Adrenal gland (tissue), 5 donors: ENCODE data around the gene TOB2.

Source experiments
- CTCF ChIP-seq, 6 experiments: fragments of 450-650 bp in 4 of 6; fragments of 200-600 bp in 2 of 6; sonication (generic) in 1 of 6; IDR thresholded peaks; 1 replicate in 5 of 6; 2 replicates in 1 of 6; pipeline versions ENCODE4 v1.5.1 to v1.8.0; 2016 to 2021; ENCODE audit warnings: antibody characterized with exemption in 6 of 6, mild to moderate bottlenecking in 2 of 6, moderate library complexity in 1 of 6
- POLR2A ChIP-seq, 2 donors: fragments of 450-650 bp; IDR thresholded peaks; one replicate each; pipeline ENCODE4 v1.6.1; 2017; ENCODE audit warnings: antibody characterized with exemption in 2 of 2, mild to moderate bottlenecking in 2 of 2, moderate library complexity in 1 of 2
- donor health status: DM: no; HTN: no; CAD: no.

- TF ChIP-seq POLR2A (IDR thresholded peaks at IDR 0.05) (peak; percentile 31 to 52), CTCF (IDR thresholded peaks at IDR 0.05) (no peak)
These were observed 1.0 kb upstream of the TOB2 start for GRCh38 chr22:41447435-41448188.
